Measurements from ENCODE around the gene RYR1. TPM values are rescaled to one million over a fixed set of nuclear protein-coding genes. Genes with fewer than 3 reads are reported as not detected.

Gene RYR1
- total and polyA plus RNA-seq, 2 of the 13 experiments (the other 11 are each of a cell fraction or from before 2014, with no cell fraction given), result 0.03 TPM; not detected in 1

DNA sequence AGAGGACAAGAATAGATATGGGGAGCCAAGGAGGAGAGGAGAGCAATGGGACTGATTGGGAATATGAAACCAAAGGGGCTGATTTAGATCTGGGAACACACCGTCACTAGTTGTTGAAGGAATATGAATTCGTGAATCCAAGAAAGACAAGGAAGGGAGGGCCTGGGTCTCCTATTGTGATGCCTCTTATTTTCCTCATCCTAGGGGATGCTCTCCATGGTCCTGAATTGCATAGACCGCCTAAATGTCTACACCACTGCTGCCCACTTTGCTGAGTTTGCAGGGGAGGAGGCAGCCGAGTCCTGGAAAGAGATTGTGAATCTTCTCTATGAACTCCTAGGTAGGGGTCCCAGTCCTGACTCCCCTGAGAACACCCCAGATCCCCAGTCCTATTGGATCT lies 21.5 kb downstream of the RYR1 start:
- no peak overlapping the region for H3K4me2 ChIP-seq (ENCODE audit: low read depth, low read length)
- H3K27ac ChIP-seq (ENCODE audit: extremely low read length, insufficient read depth, low read length), result no peak overlapping the region
- H3K9me3 ChIP-seq (ENCODE audit: low read length), result no peaks in the 10 kb centered on the region
- no peaks in the 10 kb centered on the region for H3K79me2 ChIP-seq (ENCODE audit: insufficient read depth, low read length)
- WGBS (ENCODE audit: low lambda C conversion rate), result 7% methylated on average over 4 of the region's 4 CpGs
- H3K36me3 ChIP-seq (replicated peaks in 1 of 2; ENCODE audit: control insufficient read depth in 1 of 2, insufficient read depth in 2 of 2, low read length in 2 of 2), result no peaks in the 10 kb centered on the region
- in situ Hi-C loops (cut with HindIII; ENCODE audit: extremely low pct_ligation_motif_present, low pct_unique_long_range_greater_than_20kb), result no loop called here
- no peak overlapping the region for H3K4me3 ChIP-seq (replicated peaks in 1 of 3; ENCODE audit: insufficient read depth in 1 of 3, low read depth in 2 of 3, low read length in 3 of 3)
- ChIA-PET POLR2A (no interaction called here), CTCF (ENCODE audit: low intra/inter-chr PET ratio, low total read pairs) (no interaction called here)
- no peak overlapping the region for H3K9ac ChIP-seq (ENCODE audit: insufficient read depth, low read depth, low read length)
- no TSS peak for BruUV-seq (replicated peaks)
- DNase-seq (ENCODE audit: low spot score) (peak; percentile 18), FAIRE-seq (no peak), ATAC-seq (no peak)
- no peaks in the 10 kb centered on the region for H3K4me1 ChIP-seq (ENCODE audit: insufficient read depth, low read length)
- peaks cover 2 to 7% of the 10 kb centered on the region in 2 experiments; a peak in 2 of 5 replicates for H3K27me3 ChIP-seq (ENCODE audit: control insufficient read depth in 1 of 2, insufficient read depth in 2 of 2, low read length in 2 of 2)
- intact Hi-C loops (cut with micrococcal nuclease; ENCODE audit: unreplicated experiment), result no loop called here
- no peak overlapping the region for H2AFZ ChIP-seq (ENCODE audit: low read length)
- no peaks in the 10 kb centered on the region for H4K20me1 ChIP-seq (ENCODE audit: insufficient read depth, low read length)
- TF ChIP-seq, protein P1, sequence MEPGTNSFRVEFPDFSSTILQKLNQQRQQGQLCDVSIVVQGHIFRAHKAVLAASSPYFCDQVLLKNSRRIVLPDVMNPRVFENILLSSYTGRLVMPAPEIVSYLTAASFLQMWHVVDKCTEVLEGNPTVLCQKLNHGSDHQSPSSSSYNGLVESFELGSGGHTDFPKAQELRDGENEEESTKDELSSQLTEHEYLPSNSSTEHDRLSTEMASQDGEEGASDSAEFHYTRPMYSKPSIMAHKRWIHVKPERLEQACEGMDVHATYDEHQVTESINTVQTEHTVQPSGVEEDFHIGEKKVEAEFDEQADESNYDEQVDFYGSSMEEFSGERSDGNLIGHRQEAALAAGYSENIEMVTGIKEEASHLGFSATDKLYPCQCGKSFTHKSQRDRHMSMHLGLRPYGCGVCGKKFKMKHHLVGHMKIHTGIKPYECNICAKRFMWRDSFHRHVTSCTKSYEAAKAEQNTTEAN (CRISPR knock-in tag; conservative IDR thresholded peaks at IDR 0.05), result no peak
- peak; percentile 82; the same call in 1 of the 2 replicates for TF ChIP-seq WIZ (CRISPR knock-in tag; IDR thresholded peaks at IDR 0.05)
- 0 out of 2 replicates have a peak, but pooled peaks have one; percentile 51 for TF ChIP-seq TSC22D2 (CRISPR knock-in tag; IDR thresholded peaks at IDR 0.05; ENCODE audit: borderline replicate concordance)
- no peak for TF ChIP-seq ZNF7 (CRISPR knock-in tag; IDR thresholded peaks at IDR 0.05)
- 0 out of 2 replicates have a peak, but pooled peaks have one; percentile 13 for TF ChIP-seq ZNF281 (CRISPR knock-in tag; IDR thresholded peaks at IDR 0.05; ENCODE audit: borderline replicate concordance)
- no peak for TF ChIP-seq FOXM1 (CRISPR knock-in tag; IDR thresholded peaks at IDR 0.05)
- TF ChIP-seq, protein P2, sequence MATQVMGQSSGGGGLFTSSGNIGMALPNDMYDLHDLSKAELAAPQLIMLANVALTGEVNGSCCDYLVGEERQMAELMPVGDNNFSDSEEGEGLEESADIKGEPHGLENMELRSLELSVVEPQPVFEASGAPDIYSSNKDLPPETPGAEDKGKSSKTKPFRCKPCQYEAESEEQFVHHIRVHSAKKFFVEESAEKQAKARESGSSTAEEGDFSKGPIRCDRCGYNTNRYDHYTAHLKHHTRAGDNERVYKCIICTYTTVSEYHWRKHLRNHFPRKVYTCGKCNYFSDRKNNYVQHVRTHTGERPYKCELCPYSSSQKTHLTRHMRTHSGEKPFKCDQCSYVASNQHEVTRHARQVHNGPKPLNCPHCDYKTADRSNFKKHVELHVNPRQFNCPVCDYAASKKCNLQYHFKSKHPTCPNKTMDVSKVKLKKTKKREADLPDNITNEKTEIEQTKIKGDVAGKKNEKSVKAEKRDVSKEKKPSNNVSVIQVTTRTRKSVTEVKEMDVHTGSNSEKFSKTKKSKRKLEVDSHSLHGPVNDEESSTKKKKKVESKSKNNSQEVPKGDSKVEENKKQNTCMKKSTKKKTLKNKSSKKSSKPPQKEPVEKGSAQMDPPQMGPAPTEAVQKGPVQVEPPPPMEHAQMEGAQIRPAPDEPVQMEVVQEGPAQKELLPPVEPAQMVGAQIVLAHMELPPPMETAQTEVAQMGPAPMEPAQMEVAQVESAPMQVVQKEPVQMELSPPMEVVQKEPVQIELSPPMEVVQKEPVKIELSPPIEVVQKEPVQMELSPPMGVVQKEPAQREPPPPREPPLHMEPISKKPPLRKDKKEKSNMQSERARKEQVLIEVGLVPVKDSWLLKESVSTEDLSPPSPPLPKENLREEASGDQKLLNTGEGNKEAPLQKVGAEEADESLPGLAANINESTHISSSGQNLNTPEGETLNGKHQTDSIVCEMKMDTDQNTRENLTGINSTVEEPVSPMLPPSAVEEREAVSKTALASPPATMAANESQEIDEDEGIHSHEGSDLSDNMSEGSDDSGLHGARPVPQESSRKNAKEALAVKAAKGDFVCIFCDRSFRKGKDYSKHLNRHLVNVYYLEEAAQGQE (IDR thresholded peaks at IDR 0.05; ENCODE audit: borderline replicate concordance in 1 of 2, low read depth in 1 of 2, low read length in 2 of 2), result peak; percentile 76 to 96
- peak; percentile 95 for TF ChIP-seq MIER2 (CRISPR knock-in tag; IDR thresholded peaks at IDR 0.05)
- TF ChIP-seq EHMT2 (IDR thresholded peaks at IDR 0.05; ENCODE audit: borderline replicate concordance, low read depth, low read length), result peak; percentile 96
- no peak for TF ChIP-seq SP1 (IDR thresholded peaks at IDR 0.05)
- TF ChIP-seq SP1 (CRISPR knock-in tag; IDR thresholded peaks at IDR 0.05), result no peak
- TF ChIP-seq DMAP1 (CRISPR knock-in tag; IDR thresholded peaks at IDR 0.05), result no peak
- TF ChIP-seq, protein P3, sequence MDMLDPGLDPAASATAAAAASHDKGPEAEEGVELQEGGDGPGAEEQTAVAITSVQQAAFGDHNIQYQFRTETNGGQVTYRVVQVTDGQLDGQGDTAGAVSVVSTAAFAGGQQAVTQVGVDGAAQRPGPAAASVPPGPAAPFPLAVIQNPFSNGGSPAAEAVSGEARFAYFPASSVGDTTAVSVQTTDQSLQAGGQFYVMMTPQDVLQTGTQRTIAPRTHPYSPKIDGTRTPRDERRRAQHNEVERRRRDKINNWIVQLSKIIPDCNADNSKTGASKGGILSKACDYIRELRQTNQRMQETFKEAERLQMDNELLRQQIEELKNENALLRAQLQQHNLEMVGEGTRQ (IDR thresholded peaks at IDR 0.05; ENCODE audit: low read depth, low read length), result no peak
- TF ChIP-seq, protein P3 (CRISPR knock-in tag; IDR thresholded peaks at IDR 0.05; ENCODE audit: borderline replicate concordance), result no peak
- 0 out of 2 replicates have a peak, but pooled peaks have one; percentile 22 for TF ChIP-seq SALL1 (CRISPR knock-in tag; IDR thresholded peaks at IDR 0.05)
- 0 out of 2 replicates have a peak, but pooled peaks have one; percentile 38 for TF ChIP-seq SMAD3 (CRISPR knock-in tag; IDR thresholded peaks at IDR 0.05)
- no peak for TF ChIP-seq ZFP36L2 (CRISPR knock-in tag; IDR thresholded peaks at IDR 0.05)
